ENCODE results near the gene XXYLT1.

DNA sequence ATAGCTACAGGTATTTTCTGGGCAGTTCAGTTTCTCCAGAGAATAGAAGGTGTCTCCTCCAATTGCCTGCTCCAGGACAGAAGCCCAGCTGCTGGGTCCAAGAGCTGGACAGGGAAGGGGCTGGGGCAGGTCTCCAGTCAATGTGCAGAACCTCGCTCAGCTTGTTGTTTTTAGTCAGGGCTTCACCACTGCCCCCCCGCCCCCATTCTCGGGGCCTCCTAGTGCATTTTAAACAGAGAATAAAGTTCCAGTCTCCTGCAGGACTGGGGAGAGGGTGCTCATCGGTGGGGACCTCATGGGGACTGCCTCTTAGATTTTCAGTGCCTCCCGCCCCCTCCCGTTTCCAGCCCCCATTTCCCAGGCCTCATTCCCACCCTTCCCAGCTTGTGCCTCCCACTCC is 216.6 kb downstream of the XXYLT1 start:
- TF ChIP-seq, protein P1, sequence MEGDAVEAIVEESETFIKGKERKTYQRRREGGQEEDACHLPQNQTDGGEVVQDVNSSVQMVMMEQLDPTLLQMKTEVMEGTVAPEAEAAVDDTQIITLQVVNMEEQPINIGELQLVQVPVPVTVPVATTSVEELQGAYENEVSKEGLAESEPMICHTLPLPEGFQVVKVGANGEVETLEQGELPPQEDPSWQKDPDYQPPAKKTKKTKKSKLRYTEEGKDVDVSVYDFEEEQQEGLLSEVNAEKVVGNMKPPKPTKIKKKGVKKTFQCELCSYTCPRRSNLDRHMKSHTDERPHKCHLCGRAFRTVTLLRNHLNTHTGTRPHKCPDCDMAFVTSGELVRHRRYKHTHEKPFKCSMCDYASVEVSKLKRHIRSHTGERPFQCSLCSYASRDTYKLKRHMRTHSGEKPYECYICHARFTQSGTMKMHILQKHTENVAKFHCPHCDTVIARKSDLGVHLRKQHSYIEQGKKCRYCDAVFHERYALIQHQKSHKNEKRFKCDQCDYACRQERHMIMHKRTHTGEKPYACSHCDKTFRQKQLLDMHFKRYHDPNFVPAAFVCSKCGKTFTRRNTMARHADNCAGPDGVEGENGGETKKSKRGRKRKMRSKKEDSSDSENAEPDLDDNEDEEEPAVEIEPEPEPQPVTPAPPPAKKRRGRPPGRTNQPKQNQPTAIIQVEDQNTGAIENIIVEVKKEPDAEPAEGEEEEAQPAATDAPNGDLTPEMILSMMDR (IDR thresholded peaks at IDR 0.05) = no peak
- TF ChIP-seq POLR2A (IDR thresholded peaks at IDR 0.05) (no peak), POLR2AphosphoS5 (IDR thresholded peaks at IDR 0.05; ENCODE audit: insufficient read depth in 1 of 2, low read depth in 1 of 2) (no peak)

Measured in vagina (tissue), 2 donors.